K562 (cell line): Measurements from ENCODE around the gene OSBPL10.

Experiments
- BCLAF1 ChIP-seq, 2 experiments: fragments of 450-650 bp in 1 of 2; IDR thresholded peaks; 2 replicates each; pipeline ENCODE4 v1.6.1; 2011 to 2017; ENCODE audit warnings: low read depth in 2 of 2, antibody characterized with exemption in 1 of 2, borderline replicate concordance in 1 of 2, low read length in 1 of 2, mild to moderate bottlenecking in 1 of 2, mixed read lengths in 1 of 2; ENCODE audit not compliant: control insufficient read depth in 1 of 2
- CHD2 ChIP-seq: IDR thresholded peaks from 2 replicates; pipeline ENCODE4 v1.6.1; 2011; ENCODE audit warnings: low read depth, low read length
- JUNB ChIP-seq: fragments of 450-650 bp; formaldehyde crosslinking; conservative IDR thresholded peaks from 2 replicates; pipeline ENCODE4 v1.4.0; 2020; ENCODE audit warnings: mild to moderate bottlenecking
- NR1H2 ChIP-seq: sonication (generic); formaldehyde crosslinking; IDR thresholded peaks from 2 replicates; pipeline ENCODE4 v1.4.0; 2020; ENCODE audit warnings: mild to moderate bottlenecking, missing genetic modification reagents
- PRDM10 ChIP-seq: fragments of 450-650 bp; IDR thresholded peaks from 2 replicates; pipeline ENCODE4 v1.6.1; 2018; ENCODE audit not compliant: partially characterized antibody
- SMARCB1 ChIP-seq: IDR thresholded peaks from 2 replicates; pipeline ENCODE4 v1.6.1; 2011; ENCODE audit warnings: improper control_type of control experiment, low read depth; ENCODE audit not compliant: insufficient read length
- SPI1 ChIP-seq: IDR thresholded peaks from 2 replicates; pipeline ENCODE4 v1.6.1; 2011; ENCODE audit warnings: low read depth, low read length, control low read depth, borderline replicate concordance
- SREBF2 ChIP-seq: sonication (generic); formaldehyde crosslinking; IDR thresholded peaks from 2 replicates; pipeline ENCODE4 v1.4.0; 2020; ENCODE audit warnings: mild to moderate bottlenecking, missing genetic modification reagents
- STAG1 ChIP-seq: sonication (generic); formaldehyde crosslinking; IDR thresholded peaks from 2 replicates; pipeline ENCODE4 v1.5.0; 2020; ENCODE audit warnings: missing genetic modification reagents, borderline replicate concordance

GRCh38 chr3:31966978-31967591, 14.0 kb downstream of the OSBPL10 start:
- TF ChIP-seq SPI1 (no peak), CHD2 (no peak), JUNB (CRISPR knock-in tag) (no peak), STAG1 (CRISPR knock-in tag) (no peak), NR1H2 (no peak), SREBF2 (CRISPR knock-in tag) (no peak), PRDM10 (no peak), SMARCB1 (no peak), BCLAF1 (IDR thresholded peaks at IDR 0.05; ENCODE audit: borderline replicate concordance in 1 of 2, control insufficient read depth in 1 of 2, low read depth in 2 of 2, low read length in 1 of 2) (no peak)
